ENCODE data around the gene TMEM184B. TPM values are rescaled to one million over a fixed set of nuclear protein-coding genes. Genes with fewer than 3 reads are reported as not detected.

Gene TMEM184B
- total RNA-seq, 1 experiment from 2014 or later: 192 TPM

GRCh38 chr22:38221407-38221806 is 51.4 kb downstream of the TMEM184B start:
- Histone ChIP-seq H3K9me2 (ENCODE audit: insufficient read depth) (no peaks in the 10 kb centered on the region), H3K36me3 (ENCODE audit: low read depth) (peaks cover 23% of the 10 kb centered on the region), H3K4me1 (replicated peaks; ENCODE audit: insufficient read depth) (peaks cover 38% of the 10 kb centered on the region), H3F3A (ENCODE audit: insufficient read depth, low read depth) (peaks cover 60% of the 10 kb centered on the region), H2AFZ (no peak overlapping the region), H3K9me3 (ENCODE audit: insufficient read depth, low read depth) (no peaks in the 10 kb centered on the region), H4K20me1 (ENCODE audit: insufficient read depth) (no peaks in the 10 kb centered on the region), H3K4me3 (no peak overlapping the region), H3K27ac (no peak overlapping the region), H3K4me2 (no peak overlapping the region), H3K79me2 (ENCODE audit: low read depth) (peaks cover 3% of the 10 kb centered on the region; the same call in 1 of the 2 replicates), H3K27me3 (ENCODE audit: insufficient read depth, low read depth) (no peaks in the 10 kb centered on the region)
- no peak for DNase-seq
- intact Hi-C loops (cut with micrococcal nuclease; ENCODE audit: unreplicated experiment): no loop called here
- POLR2A ChIA-PET (ENCODE audit: unreplicated experiment): interaction anchor here (0.6 kb wide), 1 partner anchor 25 kb away, joined by 4 read pairs; no protein-coding TSS in a partner anchor
- no peak for TF ChIP-seq CTCF (conservative IDR thresholded peaks at IDR 0.05)
- TF ChIP-seq EZH2 (IDR thresholded peaks at IDR 0.05; ENCODE audit: low read depth): no peak
- no TSS peak for BruUV-seq (replicated peaks)
- CTCF ChIA-PET: no interaction called here

GRCh38 chr22:38220653-38221386 is 52.0 kb downstream of the TMEM184B start:
- Histone ChIP-seq H3F3A (ENCODE audit: insufficient read depth, low read depth) (peaks cover 61% of the 10 kb centered on the region), H3K4me3 (no peak overlapping the region), H2AFZ (no peak overlapping the region), H3K9me3 (ENCODE audit: insufficient read depth, low read depth) (no peaks in the 10 kb centered on the region), H4K20me1 (ENCODE audit: insufficient read depth) (no peaks in the 10 kb centered on the region), H3K27me3 (ENCODE audit: insufficient read depth, low read depth) (no peaks in the 10 kb centered on the region), H3K9me2 (ENCODE audit: insufficient read depth) (no peaks in the 10 kb centered on the region), H3K27ac (peak overlapping the region; percentile 89), H3K4me2 (no peak overlapping the region), H3K4me1 (replicated peaks; ENCODE audit: insufficient read depth) (peaks cover 38% of the 10 kb centered on the region), H3K36me3 (ENCODE audit: low read depth) (peaks cover 24% of the 10 kb centered on the region), H3K79me2 (ENCODE audit: low read depth) (no peaks in the 10 kb centered on the region)
- peak in 1 of 2 experiments; percentile 76 for DNase-seq
- no peak for TF ChIP-seq EZH2 (IDR thresholded peaks at IDR 0.05; ENCODE audit: low read depth)
- no peak for TF ChIP-seq CTCF (conservative IDR thresholded peaks at IDR 0.05)
- ChIA-PET CTCF (interaction anchor here (0.6 kb wide), 1 partner anchor 131 kb away, joined by 19 read pairs; no protein-coding TSS in a partner anchor), POLR2A (ENCODE audit: unreplicated experiment) (interaction anchor here (0.6 to 0.8 kb wide), 2 partner anchors 26 to 63 kb away, joined by 4 to 5 read pairs; no protein-coding TSS in a partner anchor)
- BruUV-seq (replicated peaks): no TSS peak
- intact Hi-C loops (cut with micrococcal nuclease; ENCODE audit: unreplicated experiment): no loop called here

- CTCF ChIA-PET: interaction anchor here (0.6 kb wide), 1 partner anchor 130 kb away, joined by 19 read pairs; no protein-coding TSS in a partner anchor
- Histone ChIP-seq H3K36me3 (ENCODE audit: low read depth) (peaks cover 20% of the 10 kb centered on the region), H2AFZ (no peak overlapping the region), H4K20me1 (ENCODE audit: insufficient read depth) (no peaks in the 10 kb centered on the region), H3K9me2 (ENCODE audit: insufficient read depth) (no peaks in the 10 kb centered on the region), H3F3A (ENCODE audit: insufficient read depth, low read depth) (peaks cover 61% of the 10 kb centered on the region), H3K9me3 (ENCODE audit: insufficient read depth, low read depth) (no peaks in the 10 kb centered on the region), H3K27me3 (ENCODE audit: insufficient read depth, low read depth) (no peaks in the 10 kb centered on the region), H3K4me1 (replicated peaks; ENCODE audit: insufficient read depth) (peaks cover 38% of the 10 kb centered on the region), H3K79me2 (ENCODE audit: low read depth) (no peaks in the 10 kb centered on the region), H3K4me2 (no peak overlapping the region), H3K4me3 (no peak overlapping the region), H3K27ac (peak overlapping the region; percentile 89)
- no peak for DNase-seq
- BruUV-seq (replicated peaks): no TSS peak
- TF ChIP-seq EZH2 (IDR thresholded peaks at IDR 0.05; ENCODE audit: low read depth) (no peak), CTCF (conservative IDR thresholded peaks at IDR 0.05) (no peak)
- POLR2A ChIA-PET (ENCODE audit: unreplicated experiment): interaction anchor here (0.6 to 0.8 kb wide), 2 partner anchors 8 to 64 kb away, joined by 3 to 5 read pairs; no protein-coding TSS in a partner anchor
- intact Hi-C loops (cut with micrococcal nuclease; ENCODE audit: unreplicated experiment): no loop called here
Observed at GRCh38 chr22:38220163-38220562, 52.6 kb downstream of the TMEM184B start.

Measured in PC-9 (cell line).